Activated CD4-positive, alpha-beta T cell treated with anti-CD3 and anti-CD28 coated beads, Interleukin-2, Interleukin-4, amounts not matched to agents 100 ng/mL and 50 ng/mL, durations not matched to agents 16 hours and 8 hours (primary cell): ENCODE results near the gene EP400.

Experiments
- DNase-seq: peaks from one replicate; pipeline ENCODE4 v3.0.0-alpha.2; 2020; ENCODE audit warnings: low spot score

EP400 gene

DNA sequence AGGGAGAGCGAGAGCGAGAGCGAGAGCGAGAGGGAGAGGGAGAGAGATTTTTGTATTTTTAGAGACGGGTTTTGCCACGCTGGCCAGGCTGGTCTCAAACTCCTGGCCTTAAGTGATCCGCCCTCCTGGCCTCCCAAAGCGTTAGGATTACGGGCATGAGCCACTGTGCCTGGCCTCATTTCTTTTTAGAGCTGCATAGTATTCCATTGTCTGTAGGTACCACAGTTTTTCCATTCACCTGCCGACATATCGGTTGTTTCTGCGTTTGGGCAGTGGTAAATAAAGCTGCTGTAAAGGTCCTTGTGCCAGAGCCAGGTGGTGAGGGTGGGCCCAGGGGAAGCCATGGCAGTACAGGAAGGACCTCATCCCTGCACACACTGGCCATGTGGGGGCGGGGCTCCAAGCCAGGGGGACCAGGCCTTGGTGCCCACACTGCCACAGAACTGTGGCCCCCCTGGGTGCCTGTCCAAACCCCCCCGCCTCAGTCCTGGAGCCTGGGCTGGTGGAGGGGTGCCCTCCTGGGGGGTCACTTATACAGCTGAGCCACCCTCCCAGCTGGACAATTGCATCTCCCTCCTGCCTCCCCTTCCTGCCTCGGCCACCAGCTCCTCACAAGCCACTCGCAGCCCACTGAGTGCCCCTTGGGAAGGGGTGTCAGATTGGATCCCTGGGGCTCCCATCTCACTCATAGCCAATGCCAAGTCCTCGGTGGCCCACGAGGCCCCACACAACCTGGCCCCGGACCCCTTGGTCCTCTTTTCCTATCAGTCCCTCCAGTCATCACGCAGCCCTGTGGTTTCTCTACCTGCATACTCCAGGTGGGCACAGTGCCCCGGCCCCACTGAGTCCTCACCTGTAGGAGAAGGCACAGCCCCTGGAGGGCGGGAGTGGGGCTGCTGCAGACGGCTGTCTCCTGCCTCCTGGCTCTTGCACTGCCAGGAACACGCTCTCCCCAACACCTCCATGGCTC lies 22.3 kb upstream of the EP400 start:
- DNase-seq = no peak

DNA sequence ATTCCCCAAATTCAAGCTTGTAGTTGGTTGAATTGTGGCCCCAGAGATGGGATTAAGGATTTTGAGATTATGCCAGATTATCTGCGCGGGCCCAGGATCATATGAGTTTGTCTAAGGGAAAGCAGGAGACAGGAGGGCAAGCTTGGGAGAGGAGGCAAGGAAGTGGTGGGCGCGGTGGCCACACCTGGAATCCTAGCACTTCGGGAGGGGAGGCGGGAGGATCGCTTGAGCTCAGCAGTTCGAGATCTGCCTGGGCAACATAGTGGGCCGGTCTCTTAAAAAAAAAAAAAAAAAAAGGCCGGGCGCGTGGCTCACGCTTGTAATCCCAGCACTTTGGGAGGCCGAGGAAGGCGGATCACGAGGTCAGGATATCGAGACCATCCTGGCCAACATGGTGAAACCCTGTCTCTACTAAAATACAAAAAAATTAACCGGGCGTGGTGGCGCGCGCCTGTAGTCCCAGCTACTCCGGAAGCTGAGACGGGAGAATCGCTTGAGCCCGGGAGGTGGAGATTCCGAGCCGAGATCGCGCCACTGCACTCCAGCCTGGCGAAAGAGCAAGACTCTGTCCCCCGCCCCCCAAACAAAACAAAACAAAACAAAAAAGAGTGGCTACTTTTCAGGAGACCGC lies 21.5 kb upstream of the EP400 start:
- DNase-seq = no peak

DNA sequence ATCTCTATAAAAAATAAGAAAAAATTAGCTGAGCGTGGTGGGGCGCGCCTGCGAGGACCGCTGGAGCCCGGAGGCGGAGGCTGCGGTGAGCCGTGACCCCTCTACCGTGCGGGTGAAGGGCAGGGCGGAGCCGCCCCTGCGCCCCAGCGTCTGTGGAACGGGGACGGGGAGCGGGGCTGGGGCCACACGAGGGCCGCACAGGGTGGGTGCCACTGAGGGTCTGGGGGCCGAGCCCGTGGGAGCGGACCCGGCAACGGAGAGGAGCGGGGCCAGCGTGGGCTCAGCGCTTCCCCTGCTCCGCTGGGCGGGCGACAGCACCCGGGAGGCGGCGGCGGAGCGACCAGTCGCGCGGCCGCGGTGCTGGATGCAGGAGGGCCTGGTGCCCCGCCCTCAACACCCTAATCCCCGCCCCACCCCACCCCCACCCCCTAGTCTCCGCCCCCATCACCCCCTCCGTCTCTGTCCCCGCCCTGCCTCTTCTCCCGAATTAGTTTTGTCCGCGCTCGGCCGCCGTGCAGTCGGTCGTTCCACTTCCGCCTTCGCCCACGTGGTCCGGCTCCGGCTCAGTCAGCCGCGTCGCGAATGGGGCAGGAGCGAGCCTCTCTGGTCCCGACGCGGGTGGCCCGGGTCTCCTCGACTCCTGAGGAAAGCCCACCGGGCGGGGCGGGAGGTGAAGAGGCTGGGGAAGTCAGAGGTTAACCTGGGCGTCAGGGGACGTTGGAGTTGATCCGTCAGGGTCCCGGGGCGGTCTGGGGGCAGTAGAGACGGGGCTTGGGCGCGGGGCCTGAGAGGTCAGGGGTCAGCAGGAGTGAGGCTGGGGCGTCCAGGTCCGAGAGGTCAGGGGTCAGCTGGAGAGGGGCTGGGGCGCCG lies 20.8 kb upstream of the EP400 start, which contains the start of gene PUS1:
Gene PUS1, plus strand, starts transcription at position 566 of the 870 bp plus-strand sequence. CDS start 447 bp downstream, outside the sequence.
- peak; percentile 95 for DNase-seq

DNA sequence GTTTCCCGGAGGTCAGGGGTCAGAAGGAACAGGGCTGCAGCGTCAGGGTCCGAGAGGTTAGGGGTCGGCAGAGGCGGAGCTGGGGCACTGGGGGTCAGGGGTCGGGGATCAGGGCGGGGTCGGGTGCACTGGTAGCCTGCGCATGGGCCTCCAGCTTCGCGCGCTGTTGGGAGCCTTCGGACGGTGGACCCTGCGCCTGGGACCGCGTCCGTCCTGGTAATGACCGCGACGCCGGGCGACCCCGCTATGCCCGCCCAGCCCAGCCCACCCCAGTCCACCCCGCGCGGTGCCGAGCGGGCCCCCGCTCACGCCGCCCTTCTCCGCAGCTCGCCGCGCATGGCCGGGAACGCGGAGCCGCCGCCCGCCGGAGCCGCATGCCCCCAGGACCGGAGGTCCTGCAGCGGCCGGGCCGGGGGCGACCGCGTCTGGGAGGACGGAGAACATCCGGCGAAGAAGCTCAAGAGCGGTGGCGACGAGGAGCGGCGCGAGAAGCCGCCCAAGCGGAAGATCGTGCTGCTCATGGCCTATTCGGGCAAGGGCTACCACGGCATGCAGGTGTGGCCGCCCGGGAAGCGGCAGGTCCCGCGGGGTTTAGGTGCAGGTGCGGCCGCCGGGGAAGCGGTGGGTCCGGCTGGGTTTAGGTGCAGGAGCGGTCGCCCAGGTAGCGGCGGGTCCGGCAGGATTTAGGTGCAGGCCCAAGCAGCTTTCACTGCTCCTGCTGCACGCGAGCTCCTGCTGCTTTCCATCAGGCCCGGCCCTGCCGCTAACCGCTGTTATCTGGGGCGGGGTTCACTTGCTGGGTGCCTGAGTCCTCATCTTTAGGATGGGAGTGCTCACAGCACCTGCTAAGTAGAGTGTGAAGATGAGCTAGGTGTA lies 19.9 kb upstream of the EP400 start:
- DNase-seq = peak; percentile 26

DNA sequence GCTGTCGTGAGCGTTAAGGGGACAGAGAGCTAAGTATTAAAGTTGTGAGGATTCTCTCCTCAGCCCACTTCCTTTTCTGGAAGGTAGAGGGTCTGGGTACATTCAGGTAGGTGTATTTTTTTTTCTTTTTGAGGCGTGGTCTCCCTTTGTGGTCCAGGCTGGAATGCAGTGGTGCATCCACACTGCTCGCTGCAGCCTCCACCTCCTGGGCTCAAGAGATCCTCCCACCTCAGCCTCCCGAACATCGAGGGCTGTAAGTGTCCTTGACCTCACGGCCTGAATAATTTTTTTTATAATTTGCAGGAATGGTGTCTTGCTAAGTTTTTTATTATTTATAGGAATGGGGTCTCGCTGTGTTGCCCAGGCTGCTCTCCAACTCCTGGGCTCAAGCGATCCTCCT lies 19.2 kb upstream of the EP400 start:
- no peak for DNase-seq

DNA sequence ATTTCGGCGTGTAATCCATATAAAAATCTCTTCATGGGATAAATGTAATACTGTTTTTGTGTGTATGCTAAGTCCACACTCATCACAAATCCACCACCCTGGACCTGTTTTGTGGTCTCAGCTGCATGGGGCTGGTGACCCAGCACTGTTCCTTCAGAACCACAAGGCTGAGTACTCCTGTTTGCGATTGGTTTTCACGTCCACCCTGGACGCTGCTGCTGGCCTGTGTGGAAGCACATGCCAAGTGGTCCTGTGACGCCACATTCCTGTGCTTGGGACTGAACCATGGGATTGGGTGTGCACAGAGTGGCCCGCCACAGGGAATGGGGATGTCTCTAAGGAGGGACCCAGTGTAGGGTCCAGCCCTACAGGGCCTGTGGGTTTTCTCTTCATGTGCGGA lies 16.4 kb upstream of the EP400 start:
- no peak for DNase-seq

DNA sequence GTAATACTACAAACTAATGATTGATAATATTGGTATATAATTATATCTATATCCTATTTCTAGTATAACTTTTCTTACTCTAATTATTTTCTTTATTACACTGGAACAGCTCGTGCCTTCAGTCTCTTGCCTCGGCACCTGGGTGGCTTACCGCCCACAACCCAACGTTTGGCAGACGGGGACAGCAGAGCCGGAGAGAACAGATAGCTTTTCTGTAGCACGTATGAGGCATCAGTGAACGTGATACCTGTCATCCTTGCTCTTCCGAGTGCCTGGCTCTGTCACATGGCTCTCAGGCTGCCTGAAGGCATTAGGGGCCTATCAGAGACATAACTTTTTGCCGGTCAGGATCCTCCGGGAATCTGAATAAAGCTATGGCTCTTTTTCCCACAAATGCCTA lies 15.2 kb upstream of the EP400 start:
- DNase-seq = no peak

DNA sequence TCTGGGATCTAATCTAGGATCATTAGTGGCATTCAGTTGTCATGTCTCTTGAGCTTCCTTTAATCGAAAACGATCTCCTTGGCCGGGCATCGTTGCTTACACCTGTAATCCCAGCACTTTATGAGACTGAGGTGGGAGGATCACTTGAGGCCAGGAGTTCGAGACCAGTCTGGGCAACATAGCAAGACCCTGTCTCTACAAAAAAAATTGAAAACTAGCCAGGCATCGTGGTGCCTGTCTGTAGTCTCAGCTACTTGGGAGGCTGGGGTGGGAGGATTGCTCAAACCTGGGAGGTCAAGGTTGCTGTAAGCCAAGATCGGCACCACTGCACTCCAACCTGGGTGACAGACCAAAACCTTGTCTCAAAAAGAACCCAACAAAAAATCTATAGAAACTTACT lies 11.7 kb upstream of the EP400 start:
- no peak for DNase-seq

DNA sequence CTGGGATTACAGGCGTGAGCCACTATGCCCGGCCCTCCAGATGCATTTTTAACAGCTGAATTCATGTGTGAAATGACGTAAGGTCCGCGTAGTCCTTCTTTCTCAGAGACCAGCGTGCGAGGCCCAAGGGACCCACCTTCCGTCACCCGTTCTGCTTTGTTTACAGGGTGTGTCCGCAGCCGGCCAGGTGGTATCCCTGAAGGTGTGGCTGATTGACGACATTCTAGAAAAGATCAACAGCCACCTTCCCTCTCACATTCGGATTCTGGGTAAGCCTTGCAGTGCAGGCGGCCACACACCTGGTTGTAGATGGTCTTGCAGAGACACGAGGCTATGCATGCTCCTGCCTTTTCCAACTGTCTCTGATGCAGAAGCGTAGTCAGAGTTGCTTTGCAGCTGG lies 10.7 kb upstream of the EP400 start:
- no peak for DNase-seq

DNA sequence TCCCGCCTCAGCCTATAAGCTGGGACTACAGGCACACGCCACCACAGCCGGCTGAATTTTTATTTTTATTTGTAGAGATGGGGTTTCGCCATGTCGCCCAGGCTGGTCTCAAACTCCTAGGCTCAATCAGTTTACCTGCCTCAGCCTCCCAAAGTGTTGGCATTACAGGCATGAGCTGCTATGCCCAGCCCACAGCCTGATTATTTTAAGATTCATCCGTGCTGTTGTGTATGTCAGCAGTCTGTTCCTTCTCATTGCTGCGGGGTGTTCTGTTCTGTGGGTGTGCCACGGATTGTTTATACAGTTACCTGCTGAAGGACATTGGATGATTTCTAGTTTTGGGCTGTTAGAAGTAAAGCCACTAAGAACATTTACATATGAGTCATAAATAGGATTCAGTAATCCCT lies 9.6 kb upstream of the EP400 start:
- no peak for DNase-seq

DNA sequence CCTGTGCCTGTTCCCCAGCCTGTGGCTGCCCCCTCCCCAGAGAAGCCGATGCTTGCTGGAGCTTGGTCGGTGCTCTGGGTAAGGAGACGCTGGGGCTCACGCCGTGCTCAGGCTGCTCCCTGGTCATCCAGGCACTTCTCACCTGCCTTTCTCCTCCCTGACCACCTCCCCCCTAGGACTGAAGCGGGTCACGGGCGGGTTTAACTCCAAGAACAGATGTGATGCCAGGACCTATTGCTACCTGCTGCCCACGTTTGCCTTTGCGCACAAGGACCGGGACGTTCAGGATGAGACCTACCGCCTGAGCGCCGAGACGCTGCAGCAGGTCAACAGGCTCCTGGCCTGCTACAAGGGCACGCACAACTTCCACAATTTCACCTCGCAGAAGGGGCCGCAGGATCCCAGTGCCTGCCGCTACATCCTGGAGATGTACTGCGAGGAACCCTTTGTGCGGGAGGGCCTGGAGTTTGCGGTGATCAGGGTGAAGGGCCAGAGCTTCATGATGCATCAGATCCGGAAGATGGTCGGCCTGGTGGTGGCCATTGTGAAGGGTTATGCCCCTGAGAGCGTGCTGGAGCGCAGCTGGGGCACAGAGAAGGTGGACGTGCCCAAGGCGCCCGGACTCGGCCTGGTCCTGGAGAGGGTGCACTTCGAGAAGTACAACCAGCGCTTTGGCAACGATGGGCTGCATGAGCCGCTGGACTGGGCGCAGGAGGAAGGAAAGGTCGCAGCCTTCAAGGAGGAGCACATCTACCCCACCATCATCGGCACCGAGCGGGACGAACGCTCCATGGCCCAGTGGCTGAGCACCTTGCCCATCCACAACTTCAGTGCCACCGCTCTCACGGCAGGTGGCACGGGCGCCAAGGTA lies 8.4 kb upstream of the EP400 start:
- DNase-seq = no peak

DNA sequence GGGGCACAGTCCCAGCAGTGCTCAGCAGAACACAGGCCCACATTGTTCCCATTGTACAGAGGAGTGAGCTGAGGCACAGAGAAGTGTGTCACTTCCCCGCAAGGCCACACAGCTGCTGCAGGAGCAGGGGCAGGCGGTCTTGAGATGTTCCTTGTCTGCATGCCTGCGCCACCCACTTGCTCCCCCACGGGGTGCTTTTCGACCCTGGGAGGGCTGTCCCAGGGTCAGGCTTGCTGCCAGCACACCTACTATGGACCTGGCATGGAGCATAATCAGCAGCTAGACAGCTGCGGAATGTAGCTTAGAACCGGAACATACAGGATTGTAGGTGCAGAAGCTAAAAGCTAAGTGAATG lies 7.8 kb upstream of the EP400 start:
- DNase-seq = no peak

DNA sequence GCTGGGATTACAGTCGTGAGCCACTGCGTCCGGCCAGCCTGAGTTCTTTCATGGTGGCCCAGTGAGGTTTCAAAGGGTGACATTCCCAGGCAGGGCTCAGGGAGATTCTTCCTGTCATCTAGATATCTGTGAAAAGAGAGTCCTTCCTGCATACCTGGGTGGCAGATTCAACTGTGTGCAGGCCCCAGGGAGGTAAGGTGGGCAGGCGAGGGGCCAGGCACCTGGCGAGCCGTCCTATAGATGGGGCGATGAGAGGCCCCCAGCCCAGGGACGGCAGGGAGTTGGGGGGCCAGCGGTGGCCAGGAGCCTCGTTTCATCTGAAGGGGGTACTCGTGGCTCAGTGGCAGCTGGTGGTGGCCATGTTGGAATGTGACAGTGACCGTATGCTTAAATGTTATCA lies 7.1 kb upstream of the EP400 start:
- DNase-seq = no peak

DNA sequence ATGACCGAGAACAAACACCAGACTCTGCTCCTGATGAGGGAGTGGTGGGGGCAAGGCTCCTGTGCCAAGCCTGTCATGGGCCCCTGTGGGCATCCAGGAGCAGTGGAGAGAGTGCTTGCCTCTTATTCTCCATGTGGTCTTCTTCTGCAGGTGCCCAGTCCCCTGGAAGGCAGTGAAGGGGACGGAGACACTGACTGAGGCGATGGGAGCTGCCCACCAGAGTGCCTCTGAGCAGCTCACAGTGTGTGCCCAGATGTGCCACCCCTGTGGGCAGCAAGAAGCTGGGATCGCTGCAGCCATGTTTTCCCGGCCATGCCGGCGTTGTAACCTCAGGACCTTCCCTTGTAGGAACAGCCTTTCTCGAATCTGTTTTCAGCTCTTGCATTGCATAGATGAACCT lies 6.4 kb upstream of the EP400 start:
- no peak for DNase-seq

DNA sequence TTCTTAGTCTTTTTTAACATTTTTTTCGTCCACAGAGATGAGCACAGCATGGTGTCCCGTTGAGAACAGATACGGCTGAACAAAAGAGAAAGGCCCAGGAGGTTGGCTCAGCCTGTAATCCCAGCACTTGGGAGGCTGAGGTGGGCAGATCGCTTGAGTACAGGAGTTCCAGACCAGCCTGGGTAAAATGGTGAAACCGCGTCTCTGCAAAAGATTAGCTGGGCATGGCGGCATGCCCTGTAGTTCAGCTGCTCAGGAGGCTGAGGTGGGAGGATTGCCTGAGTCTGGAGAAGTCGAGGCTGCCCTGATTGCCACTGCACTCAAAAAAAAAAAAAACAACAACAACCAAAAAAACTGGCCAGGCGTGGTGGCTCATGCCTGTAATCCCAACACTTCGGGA lies 5.9 kb upstream of the EP400 start:
- no peak for DNase-seq

DNA sequence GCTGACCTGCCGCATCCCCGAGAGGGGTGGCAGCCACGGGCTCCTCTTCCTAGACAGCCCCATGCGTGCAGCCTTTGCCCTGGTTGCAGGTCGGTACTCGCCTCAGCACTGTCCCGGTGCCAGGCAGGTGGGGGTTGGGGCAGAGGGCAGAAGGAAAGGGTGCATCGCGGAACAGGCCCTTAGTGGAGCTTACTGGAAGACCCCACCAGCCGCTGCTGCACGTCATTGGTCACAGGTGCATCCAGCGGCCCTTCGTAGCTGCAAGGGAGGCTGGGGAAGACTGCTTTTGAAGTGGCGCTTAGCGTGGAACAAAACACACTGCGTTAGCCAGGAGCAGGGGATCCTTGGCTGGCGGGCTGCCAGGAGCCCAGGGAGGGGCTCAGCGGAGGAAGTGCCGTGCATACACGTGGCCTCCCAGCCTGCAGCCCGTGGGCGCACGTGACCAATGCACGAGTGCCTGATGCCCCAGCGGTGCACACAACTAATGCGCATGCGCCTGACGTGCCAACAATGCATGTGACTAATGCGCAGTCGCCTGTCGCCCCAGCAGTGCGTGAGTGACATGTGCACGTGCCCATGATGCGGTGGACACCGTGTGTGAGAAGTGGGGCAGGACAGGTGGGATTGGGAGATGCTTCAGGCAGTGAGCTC lies 5.0 kb upstream of the EP400 start:
- DNase-seq = no peak

DNA sequence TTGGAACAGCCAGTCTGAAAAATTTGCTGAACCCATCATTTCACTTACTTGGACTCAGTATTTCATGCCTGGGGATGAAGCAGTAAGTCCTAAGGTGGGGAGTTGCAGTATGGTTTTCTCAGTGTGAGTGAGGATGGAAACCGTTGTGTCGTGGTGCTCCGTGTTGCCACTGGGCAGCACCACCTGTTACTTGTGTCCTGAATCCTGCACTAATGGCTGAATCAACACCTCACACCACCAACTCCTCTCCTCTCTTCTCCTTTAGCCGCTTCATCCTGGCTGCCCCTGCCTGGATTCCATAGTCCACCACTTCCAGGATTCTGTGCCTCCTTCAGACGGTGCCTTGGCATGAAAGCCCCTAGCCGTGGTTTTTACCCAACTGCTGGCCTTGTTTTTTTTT lies 3.0 kb upstream of the EP400 start:
- DNase-seq = no peak

DNA sequence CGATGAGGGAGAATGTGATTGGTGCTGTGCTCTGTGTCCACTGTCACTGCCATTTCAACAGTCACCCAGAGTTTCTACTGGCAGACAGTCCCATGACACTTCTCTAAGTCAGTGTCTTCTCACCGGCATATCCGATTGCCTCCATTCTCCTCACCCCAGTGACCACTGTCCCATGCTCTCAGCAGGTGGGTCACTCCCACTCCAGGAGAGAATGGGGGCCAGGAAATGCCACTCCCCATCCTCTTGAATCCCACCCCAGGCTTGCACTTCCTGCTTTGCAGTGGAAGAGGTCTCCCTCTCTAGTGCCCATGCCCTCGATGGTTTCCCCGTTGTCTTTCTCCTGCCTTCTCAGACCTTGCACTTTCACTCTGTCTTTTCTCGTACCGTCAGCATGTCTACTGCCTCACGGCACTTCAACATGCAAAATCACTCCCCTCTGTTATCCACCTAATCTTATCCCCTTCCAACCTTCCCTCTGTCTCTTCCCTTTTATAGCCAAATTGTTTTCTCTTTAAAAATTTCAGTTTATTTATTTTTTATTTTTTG lies 2.2 kb upstream of the EP400 start:
- DNase-seq = no peak

DNA sequence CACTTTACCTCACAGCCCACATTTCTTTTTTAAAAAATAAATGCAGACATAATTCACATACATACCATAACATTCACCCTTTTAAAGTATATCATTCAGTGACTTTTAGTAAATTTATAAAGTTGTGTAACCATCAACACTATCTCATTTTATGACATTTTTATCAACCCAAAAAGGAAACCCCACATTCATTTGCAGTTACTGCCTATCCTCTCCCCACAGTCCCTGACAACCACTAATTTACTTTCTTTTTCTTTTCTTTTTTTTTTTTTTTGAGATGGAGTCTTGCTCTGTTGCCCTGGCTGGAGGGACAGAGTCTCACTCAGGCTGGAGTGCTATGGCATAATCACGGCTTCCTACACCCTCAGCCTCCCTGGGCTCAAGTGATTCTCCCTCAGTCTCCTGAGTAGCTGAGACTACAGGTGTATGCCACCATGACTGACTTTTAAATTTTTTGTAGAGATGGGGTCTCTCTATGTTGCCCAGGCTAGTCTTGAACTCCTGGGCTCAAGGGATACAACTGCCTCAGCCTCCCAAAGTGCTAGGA lies 1.5 kb upstream of the EP400 start:
- no peak for DNase-seq
